Measurements from ENCODE around the gene CEP95.

DNA sequence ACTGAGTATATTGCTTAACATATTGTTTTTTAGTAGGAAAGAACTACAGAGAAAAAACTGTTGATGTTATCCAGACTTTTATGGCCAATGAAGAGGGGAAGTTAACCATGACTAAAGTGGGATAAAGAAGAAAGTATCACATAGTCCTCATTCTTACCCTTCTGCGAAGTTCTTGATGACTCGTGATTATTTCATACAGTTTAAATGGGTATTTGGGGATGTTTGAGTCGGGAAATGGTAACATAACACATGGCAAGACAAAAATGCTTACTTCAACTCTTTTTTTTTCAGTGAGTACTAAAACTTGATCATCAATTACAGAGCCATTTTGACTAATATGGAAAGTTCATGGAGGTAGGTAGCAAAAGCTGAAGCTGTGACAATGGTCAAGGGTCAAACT, 14.8 kb upstream of the CEP95 start:
- TF ChIP-seq CTCF (IDR thresholded peaks at IDR 0.05), result no peak
- no peak for TF ChIP-seq POLR2A (IDR thresholded peaks at IDR 0.05)
- TF ChIP-seq EP300 (IDR thresholded peaks at IDR 0.05), result no peak

All from ovary (tissue), 3 donors.